NB4 (cell line): Measurements from ENCODE around the gene FIBCD1.

Experiments used
- DNase-seq: peaks from one replicate; pipeline ENCODE4 v3.0.0; 2010; ENCODE audit warnings: low read depth
- H3K4me3 ChIP-seq: one replicate; pipeline ENCODE4 v1.5.1; 2011; ENCODE audit warnings: mild to moderate bottlenecking, low read depth, low read length, moderate library complexity
- MYC ChIP-seq: IDR thresholded peaks from 2 replicates; pipeline ENCODE4 v1.6.1; 2011; ENCODE audit warnings: low read depth, low read length
- POLR2A ChIP-seq: IDR thresholded peaks from 2 replicates; pipeline ENCODE4 v1.6.1; 2011; ENCODE audit warnings: mild to moderate bottlenecking; ENCODE audit not compliant: insufficient read length; ENCODE audit errors: extremely low read depth
- TF ChIP-seq, protein P1 (sequence below): IDR thresholded peaks from one replicate; pipeline ENCODE4 v1.5.1; 2012; ENCODE audit warnings: low read depth, low read length
- TF ChIP-seq, protein P2 (sequence below): IDR thresholded peaks from 2 replicates; pipeline ENCODE4 v1.6.1; 2011; ENCODE audit warnings: low read depth, low read length

Gene FIBCD1

DNA sequence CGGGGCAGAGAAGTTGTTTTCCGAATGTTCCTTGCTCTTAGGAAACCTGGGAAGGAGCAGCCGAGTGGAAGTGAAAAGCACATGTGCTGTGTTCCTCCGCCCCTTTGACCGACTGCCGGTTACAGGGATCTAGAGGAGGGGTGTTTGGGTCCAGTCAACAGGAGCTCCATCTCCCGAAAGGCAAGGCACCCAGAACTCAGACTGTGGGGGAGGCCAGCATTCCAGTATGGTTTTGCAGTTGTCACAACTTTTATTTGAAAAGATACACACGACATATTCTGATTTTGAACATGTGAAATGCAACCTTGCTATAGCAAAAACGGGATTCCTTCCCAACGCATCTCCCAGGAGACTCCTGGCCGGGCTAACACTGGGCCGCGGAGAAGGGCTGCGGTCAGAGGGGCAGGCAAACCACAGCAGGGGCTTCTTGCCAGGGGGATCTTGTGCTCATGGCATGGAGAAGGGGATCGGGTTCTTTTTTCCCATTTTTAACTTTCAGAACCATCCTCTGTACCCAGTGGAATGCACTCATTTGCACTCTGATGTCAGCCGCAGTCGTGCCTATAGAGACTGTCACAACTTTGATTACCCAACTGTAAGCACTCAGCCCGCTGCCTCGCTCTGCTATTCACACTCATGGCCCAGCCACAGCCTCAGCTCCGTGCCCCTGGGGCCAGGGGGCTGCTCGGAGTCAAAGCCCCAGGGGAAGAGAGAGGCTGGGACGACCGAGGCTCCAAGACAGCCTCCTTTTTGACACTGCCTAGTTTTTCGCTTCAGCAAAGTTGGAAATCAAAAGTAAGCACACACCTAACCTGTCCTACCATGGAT, 46.4 kb downstream of the FIBCD1 start:
- peak; percentile 85 for DNase-seq

DNA sequence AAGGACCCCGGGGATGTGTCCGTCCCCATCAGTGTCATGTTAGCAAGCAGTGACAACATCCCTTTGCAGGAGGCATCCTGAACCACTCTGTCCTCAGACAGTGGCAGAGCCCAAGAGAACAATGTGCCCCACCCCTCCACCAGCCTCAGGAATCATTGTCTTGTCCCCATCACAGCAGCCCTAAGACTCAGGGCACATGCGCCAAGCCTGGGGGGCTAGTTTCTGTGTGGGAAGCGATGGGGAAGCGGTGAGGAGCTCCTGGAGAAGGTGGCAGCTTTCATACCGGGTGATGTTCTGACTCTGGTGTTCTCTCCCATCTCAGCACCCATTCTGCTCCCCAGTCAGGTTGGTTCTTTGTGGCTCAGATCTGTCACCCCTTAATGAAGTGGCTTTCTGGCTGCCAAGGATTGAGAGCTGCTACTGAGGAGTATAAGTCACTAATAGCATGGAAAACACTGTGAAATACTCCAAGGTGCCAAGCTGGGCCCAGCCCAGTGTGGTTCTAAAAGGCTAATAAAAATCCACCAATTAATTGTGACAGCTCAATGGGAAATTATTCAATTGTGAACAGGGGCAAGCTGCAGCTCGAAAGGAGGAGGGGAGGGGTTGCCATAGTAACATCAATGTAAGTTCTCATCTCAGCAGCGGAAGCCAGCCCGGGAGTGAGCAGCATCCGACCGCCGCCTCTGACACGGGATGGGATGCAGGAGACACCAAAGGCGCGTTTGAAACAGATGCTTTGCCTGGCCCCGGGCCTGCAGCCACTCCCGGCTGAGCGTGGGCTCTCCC, 47.2 kb downstream of the FIBCD1 start:
- no peak for DNase-seq
- TF ChIP-seq POLR2A (no peak), MYC (no peak)
- TF ChIP-seq, protein P1, sequence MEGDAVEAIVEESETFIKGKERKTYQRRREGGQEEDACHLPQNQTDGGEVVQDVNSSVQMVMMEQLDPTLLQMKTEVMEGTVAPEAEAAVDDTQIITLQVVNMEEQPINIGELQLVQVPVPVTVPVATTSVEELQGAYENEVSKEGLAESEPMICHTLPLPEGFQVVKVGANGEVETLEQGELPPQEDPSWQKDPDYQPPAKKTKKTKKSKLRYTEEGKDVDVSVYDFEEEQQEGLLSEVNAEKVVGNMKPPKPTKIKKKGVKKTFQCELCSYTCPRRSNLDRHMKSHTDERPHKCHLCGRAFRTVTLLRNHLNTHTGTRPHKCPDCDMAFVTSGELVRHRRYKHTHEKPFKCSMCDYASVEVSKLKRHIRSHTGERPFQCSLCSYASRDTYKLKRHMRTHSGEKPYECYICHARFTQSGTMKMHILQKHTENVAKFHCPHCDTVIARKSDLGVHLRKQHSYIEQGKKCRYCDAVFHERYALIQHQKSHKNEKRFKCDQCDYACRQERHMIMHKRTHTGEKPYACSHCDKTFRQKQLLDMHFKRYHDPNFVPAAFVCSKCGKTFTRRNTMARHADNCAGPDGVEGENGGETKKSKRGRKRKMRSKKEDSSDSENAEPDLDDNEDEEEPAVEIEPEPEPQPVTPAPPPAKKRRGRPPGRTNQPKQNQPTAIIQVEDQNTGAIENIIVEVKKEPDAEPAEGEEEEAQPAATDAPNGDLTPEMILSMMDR, result no peak
- TF ChIP-seq, protein P2, sequence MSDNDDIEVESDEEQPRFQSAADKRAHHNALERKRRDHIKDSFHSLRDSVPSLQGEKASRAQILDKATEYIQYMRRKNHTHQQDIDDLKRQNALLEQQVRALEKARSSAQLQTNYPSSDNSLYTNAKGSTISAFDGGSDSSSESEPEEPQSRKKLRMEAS, result no peak
- H3K4me3 ChIP-seq, result peak overlapping the region; percentile 60

More for the DNA sequence above, 46.4 kb downstream of the FIBCD1 start:
- H3K4me3 ChIP-seq, result peak overlapping the region; percentile 60
- TF ChIP-seq, protein P2, result peak; percentile 62; the same call in 1 of the 2 replicates
- peak; percentile 35 for TF ChIP-seq POLR2A
- TF ChIP-seq MYC, result peak; percentile 76
- TF ChIP-seq, protein P1, result no peak

DNA sequence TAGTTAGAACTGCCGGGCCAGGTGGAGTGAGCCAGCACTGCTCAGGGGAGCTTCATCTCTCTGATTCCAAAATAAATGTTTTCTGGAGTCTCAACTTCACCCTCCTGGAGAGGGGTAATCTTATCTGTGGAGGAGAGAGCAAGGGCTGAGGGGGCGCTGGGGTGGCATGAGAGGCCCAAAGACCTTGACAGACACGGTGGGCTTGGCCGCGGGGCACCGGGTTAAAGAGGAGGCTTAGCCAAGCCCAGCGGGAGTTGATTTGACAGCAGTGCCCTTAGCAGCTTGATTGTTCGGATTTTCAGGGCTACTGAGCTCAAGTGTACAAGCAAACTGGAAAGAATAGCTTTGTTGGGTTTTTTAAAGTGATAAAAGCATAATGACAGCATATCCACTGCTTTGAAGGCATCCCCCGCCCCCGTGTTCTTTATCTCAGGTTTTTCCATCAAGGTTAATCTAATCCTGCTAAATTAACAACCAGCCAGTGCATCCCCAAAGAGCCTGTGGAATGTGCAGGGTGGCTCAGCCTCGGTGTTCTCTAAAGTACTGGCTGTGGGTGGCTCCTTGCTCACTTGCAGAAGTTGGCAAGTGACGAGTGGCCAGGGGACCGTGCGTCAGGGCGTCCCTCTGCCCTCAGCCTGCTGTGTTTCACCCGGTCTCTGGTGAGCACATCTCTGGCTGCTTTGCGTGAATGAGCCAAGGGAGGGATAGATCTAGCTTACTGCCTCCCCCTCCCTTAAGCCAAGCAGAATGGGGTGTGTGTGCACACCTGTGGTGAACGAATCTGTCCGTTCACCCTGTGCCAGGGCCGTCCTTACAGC, 48.0 kb downstream of the FIBCD1 start:
- no peak overlapping the region for H3K4me3 ChIP-seq
- TF ChIP-seq, protein P2, result no peak
- TF ChIP-seq, protein P1, result no peak
- TF ChIP-seq MYC (no peak), POLR2A (no peak)
- no peak for DNase-seq

DNA sequence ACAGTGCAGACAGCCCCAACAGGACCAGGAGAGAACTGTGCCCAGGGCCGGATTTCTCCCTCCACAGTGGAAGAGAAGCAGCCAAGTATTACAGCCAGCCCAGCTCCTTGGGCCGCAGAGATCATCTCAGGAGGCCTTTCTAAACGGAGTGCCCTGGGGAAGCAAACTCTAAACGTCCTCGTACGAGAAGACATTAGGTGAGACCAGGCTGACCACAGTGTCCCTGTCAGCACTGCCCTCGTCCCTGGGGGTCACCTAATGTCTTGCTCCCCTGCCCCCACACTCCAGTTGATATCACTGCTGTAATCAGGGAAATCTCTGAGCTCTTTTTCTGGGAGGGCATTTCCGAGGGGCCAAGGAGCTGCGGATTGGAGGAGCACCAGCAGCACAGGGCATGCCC, 48.9 kb downstream of the FIBCD1 start:
- TF ChIP-seq, protein P1, result no peak
- no peak for TF ChIP-seq MYC
- TF ChIP-seq, protein P2, result no peak
- TF ChIP-seq POLR2A, result no peak
- H3K4me3 ChIP-seq, result no peak overlapping the region
- no peak for DNase-seq

DNA sequence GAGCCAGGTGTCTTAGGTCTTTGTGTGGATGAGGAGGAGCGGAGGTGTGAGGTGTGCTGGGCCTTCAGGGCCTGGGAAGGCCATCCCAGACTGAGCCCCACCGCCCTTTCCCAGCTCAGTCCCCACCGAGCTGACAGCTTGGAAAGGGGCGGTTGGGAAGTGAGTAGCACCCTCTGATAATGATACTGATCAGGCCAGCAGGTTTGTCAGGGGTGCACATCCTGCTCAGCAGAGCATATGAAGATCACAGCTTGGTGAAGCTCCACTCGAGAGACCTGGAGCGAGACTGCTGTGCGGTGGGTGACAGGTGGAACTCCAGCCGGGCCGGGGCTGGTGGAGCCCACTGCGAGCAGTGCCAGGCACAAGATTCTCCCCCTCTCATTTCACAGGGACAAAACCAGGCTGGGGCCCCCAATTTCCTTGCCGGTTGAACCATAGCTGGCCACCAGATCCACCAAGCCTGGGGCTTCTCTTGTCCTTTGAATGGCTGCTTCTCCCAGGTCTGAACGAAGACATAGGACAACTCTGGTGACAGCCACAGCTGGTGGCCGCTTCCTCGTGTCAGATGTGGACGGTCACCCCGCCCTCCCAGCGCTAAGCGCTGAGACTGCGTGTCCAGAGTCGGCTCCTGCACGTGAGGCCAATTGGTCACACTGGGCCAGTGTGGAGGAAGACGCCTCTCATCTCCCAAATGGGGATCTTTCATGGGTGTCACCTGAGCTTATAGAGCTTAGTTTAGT, 50.7 kb downstream of the FIBCD1 start:
- no peak for DNase-seq
- TF ChIP-seq, protein P1, result no peak
- TF ChIP-seq, protein P2, result no peak
- TF ChIP-seq POLR2A (no peak), MYC (no peak)

More for the DNA sequence above, 50.7 kb downstream of the FIBCD1 start:
- H3K4me3 ChIP-seq, result no peak overlapping the region
